Cardiac fibroblast (primary cell): ENCODE data around the gene TYW1.
"Not testable (repeated sequence)": the region's sequence is repeated elsewhere in the genome, so short reads cannot be mapped to it uniquely, and the experiment has no call there.

ENCODE experiments used
- DNase-seq, 2 donors: peaks; one replicate each; pipeline versions ENCODE4 v3.0.0 to v3.0.0-alpha.2; 2010; ENCODE audit warnings: low read depth in 2 of 2
- H3K4me3 ChIP-seq, 2 donors: replicated peaks in 1 of 2; 1 replicate in 1 of 2; 2 replicates in 1 of 2; pipeline ENCODE4 v1.5.1; 2011; ENCODE audit warnings: low read depth in 2 of 2, low read length in 2 of 2, mild to moderate bottlenecking in 2 of 2, moderate library complexity in 1 of 2
- TF ChIP-seq, protein P1 (sequence below): IDR thresholded peaks from one replicate; pipeline ENCODE4 v1.5.1; 2011; ENCODE audit warnings: low read depth, mild to moderate bottlenecking, low read length, inconsistent platforms

TYW1 gene

DNA sequence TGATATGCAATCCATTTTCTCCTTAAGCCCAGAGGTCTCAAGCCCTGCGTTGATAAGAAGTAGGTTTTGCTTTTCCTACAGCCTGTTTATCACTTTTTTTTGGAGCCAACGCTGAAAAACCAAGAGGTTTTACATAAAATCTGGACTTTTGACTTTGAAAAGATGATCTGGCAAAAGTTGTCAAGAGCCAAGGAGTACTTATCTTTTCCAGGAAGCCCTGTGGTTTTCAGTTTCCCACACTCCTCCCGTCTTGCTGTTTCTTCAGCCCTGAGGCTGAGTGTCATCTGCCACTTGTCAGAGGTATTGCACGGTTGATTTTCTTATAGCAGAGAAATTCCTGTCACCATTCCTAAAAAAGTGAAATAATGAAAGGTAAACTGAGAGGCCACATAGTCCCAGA is 108.7 kb downstream of the TYW1 start:
- H3K4me3 ChIP-seq: no peak overlapping the region
- peak; percentile 36 to 58 for DNase-seq
- TF ChIP-seq, protein P1, sequence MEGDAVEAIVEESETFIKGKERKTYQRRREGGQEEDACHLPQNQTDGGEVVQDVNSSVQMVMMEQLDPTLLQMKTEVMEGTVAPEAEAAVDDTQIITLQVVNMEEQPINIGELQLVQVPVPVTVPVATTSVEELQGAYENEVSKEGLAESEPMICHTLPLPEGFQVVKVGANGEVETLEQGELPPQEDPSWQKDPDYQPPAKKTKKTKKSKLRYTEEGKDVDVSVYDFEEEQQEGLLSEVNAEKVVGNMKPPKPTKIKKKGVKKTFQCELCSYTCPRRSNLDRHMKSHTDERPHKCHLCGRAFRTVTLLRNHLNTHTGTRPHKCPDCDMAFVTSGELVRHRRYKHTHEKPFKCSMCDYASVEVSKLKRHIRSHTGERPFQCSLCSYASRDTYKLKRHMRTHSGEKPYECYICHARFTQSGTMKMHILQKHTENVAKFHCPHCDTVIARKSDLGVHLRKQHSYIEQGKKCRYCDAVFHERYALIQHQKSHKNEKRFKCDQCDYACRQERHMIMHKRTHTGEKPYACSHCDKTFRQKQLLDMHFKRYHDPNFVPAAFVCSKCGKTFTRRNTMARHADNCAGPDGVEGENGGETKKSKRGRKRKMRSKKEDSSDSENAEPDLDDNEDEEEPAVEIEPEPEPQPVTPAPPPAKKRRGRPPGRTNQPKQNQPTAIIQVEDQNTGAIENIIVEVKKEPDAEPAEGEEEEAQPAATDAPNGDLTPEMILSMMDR: no peak

DNA sequence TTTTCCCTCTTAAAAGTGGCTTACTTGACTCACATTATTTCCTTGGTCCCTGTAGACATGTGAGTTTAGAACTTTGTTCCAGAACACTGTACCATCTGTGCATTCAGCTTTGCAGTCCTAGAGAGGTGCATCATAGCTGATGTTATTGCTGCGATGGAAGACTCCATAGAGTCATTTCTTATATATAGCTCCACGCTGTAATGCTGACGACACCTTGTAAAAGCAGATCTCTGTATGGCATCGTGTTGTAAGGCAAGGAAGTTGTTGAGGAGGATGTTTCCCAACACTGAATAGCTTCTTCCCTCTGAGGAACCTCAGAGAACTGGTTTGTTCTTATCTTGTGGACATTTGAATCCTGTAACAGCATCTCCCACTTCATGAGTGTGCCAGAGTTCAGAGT is 109.6 kb downstream of the TYW1 start:
- not testable (repeated sequence) for H3K4me3 ChIP-seq
- peak in 1 of 2 donors; percentile 33 for DNase-seq

DNA sequence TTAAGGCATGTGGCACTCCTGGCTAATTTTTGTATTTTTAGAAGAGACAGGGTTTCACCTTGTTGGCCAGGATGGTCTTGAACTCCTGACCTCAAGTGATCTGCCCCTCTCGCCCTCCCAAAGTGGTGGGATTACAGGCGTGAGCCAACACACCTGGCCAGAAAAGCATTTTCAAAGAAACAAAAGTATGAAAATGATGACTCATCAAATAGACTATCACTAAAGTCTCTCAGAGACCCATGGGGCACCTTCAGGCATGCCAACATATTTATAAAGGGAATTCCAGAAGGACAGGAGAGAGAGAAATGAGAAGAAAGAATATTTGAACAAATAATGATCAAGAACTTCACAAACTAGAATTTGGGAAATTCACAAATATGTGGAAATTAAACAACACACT is 114.7 kb downstream of the TYW1 start:
- not testable (repeated sequence) for H3K4me3 ChIP-seq, DNase-seq

DNA sequence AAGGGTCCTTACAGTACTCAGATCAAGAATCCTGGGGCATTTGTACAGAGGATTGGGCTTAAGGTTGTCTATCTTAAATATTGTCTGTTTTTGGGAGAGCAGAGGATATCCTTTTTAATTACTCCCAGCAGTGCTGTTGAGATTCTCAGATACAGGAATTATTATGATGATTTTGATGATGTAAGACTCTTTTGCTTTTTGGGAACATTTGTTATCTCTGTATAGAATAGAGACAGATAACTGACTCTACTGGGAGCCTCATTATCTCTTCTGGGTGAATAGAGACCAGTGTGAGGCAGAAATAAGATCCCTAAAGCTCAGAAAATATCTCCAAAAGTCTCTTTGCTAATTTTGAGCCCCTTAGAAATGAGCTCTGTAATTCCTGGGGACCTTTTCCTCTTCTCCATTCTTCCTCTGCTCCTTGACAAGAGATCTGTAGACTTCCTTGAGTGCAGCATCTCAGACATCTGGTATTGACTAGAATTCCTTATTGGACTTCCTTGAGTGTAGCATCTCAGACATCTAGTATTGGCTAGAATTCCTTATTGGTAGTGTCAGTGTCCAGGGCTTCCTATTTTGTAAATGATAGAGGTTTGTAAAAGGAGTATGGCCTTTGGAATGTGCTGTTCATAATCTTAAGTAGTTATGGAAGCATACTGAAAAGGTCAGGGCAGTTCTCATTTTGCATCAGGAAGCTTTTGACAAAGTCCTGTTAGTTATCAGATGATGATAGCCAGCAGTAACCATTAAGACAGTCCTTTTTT is 118.0 kb downstream of the TYW1 start:
- not testable (repeated sequence) for H3K4me3 ChIP-seq
- peak in 1 of 2 donors; percentile 43 for DNase-seq

DNA sequence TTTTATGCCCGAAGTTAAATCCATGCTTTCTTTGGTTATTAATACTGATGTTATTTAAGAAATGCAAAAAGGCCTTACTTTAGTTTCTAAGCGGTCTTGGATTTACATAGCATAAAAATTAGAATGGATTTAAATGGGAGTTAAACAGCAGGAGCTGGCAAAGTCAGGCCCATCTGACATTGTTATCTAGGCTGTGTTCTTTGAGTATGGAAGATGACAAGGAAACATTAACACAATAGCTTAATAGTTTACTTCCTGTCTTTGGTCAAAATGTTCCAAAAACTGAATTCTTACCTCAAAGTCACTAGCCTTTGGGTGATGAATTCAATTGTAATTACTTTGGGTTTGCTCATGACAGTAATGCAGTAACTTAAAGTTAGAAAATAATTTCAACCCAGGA is 123.9 kb downstream of the TYW1 start:
- not testable (repeated sequence) for DNase-seq, H3K4me3 ChIP-seq

DNA sequence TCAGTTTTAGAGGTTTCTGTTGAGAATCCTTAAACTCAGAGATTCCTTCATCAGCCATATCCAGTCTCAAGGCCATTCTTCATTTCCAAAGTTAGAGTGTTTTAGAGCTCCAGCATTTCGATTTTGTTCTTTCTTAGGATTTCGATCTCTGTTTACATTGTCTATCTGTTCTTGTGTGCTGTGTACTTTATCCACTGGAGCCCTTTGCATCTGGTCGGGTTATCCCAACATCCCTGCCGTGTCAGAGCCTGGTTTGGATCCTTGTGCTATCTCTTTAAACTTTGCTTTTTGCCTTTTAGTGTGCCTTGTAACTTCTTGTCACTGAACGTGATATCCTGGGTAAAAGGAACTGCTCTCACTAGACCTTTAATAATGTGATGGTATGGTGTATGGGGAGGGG is 131.6 kb downstream of the TYW1 start:
- H3K4me3 ChIP-seq, DNase-seq: not testable (repeated sequence)

DNA sequence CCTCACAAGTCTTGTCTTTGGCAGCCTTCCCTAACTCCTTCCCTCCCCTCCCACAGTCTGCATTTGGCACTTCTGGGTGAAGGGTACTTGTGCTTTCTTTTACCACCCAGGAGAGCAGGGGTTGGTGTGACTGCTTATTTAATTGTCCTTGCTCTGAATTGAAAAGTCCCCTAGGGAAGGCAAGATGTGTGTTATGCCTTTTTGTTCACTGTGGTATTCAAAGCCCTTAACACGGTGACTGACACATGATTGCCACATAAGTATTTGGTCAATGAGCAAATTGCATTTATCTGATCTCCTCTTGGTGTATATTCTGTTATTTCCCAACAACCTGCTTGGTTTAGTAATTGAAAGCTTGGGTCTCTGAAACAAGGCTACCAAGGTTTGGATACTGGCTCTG is 134.1 kb downstream of the TYW1 start:
- peak; percentile 9 to 10 for DNase-seq

DNA sequence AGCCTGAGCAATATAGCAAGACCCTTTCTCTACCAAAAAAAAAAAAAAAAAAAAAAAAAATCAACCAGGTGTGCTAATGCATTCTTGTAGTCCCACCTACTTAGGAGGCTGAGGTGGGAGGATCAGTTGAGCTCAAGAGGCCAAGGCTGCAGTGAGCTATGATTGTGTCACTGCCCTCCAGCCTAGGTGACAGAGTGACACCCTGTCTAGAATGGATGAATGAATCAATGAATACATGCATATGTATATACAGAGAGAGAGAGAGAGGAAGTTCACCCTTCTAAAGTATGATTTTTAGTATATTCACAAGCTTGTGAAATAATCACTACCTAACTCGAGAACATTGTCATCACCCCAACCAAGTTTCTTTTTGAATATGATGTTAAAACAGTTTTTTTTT is 138.3 kb downstream of the TYW1 start:
- not testable (repeated sequence) for DNase-seq, H3K4me3 ChIP-seq

More for the DNA sequence above, 134.1 kb downstream of the TYW1 start:
- H3K4me3 ChIP-seq: not testable (repeated sequence)

DNA sequence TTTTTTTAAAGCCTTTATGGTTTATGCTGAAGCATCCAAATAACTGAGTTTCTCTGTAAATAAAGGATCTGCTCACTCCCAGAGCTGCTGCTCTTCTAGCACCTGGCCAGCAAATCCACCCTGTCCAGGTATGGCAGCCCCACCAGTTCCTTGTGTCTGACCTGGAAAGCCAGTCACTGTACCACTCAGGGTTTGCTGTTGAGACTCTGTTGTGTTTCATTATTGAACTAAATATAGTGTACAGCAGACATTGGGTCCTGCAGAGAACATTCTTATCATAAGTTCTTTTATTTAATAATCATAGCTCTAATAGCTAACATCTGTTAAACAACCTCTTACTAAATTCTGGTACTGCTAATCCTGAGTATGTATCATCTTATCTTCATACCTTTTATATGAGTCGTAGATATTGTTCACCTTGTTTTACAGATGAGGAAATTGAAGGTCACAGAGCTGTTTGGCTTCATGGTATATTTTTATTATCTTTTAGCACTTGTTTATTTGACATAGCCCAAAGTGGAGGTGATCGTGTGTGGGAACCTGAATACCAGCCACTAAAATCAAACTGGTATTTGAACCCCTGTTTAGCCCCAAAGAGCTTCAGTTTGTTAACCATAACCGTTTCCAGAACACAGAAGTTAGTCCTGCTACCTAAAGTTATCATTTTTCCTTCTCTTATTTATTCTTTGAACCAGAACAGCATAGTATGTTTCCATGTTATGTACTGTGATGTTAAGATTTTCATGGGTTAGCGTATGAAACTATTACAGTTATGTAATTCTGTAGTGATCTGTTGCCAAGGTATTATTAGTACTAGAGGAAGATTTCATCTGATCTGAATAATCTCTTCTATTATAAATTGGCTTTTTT is 139.2 kb downstream of the TYW1 start:
- not testable (repeated sequence) for DNase-seq, H3K4me3 ChIP-seq

DNA sequence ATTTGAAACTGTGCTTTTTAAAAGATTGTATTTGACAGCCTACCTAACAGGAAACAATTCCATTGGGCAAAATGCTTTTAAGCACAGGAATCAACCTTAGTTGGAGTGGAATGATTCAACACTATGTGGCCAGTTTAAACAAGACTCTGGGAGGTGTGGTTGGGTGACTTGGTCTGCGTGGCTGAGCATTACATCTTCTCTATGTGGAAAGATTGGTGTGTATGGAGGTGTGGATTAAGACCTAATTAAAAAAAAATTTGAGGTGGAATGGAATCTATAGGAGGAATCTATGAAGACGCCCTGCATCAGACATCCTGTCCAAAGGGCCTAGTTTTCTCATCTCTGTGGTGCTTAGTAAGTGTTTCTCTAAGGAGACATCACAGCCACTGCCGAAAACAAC is 140.9 kb downstream of the TYW1 start:
- peak in 1 of 2 donors; percentile 10 for DNase-seq
- H3K4me3 ChIP-seq: not testable (repeated sequence)

DNA sequence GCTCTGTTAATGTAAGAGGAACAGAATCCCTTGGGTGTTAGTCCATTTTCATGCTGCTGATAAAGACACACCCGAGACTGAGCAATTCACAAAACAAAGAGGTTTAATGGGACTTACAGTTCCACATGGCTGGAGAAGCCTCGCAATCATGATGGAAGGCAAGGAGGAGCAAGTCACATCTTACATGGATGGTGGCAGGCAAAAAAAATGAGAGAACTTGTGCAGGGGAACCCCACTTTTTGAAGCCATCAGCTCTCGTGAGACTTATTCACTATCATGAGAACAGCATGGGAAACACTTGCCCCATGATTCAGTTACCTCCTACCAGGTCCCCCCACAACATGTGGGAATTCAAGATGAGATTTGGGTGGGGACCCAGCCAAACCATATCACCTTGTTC is 143.2 kb downstream of the TYW1 start:
- DNase-seq: peak in 1 of 2 donors; percentile 15
- H3K4me3 ChIP-seq: not testable (repeated sequence)

DNA sequence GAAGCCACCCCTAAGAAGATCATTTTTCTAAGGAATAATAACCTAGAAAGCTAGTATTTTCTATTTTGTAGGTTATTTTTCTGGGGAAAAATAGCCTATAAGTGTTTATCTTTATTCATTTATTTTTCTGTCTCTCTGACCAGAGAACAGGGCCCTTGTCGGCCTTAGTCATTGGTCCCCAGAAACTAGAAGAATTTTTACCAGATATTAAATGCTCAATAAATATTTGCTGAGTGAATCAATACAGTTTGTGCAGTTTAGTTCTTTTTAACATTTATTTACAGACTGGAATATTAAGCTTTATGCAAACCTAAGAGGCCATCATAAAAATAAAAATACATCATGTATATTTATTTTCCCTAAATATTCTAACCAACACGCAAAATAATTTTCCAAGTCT is 144.4 kb downstream of the TYW1 start:
- H3K4me3 ChIP-seq, DNase-seq: not testable (repeated sequence)

DNA sequence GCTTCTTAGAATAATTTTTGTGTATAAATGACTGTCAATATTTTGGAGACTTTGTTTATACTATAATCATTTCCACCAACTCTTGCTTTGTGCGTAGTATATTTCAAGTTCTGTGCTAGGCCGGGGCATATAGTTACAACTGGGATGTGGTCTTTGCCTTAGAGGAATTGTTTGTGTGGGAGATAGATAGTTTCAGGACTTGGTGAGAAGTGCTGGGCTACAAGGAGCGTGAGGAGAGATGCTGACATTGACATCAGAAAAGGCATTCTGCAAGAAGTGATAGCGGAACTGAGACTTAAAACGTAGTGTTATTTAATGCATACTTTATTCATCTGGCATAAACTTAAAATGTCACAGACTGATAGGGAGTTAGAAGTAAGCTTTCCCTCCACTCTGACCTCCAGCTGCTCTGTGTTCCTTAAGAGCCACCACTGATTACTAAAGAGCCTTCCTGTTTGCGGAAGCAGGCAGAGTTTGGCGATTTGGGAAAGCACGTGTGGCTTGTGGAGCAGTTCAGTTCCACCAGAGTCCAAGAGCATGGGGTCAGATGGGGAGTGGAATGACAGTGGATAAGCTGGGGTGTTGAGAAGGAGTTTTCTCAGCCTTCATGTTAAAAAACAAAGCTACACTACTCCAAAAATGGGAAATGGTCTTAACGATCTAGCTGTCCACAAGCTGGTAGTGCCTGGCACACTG is 146.6 kb downstream of the TYW1 start:
- DNase-seq: peak in 1 of 2 donors; percentile 44
- H3K4me3 ChIP-seq: not testable (repeated sequence)

DNA sequence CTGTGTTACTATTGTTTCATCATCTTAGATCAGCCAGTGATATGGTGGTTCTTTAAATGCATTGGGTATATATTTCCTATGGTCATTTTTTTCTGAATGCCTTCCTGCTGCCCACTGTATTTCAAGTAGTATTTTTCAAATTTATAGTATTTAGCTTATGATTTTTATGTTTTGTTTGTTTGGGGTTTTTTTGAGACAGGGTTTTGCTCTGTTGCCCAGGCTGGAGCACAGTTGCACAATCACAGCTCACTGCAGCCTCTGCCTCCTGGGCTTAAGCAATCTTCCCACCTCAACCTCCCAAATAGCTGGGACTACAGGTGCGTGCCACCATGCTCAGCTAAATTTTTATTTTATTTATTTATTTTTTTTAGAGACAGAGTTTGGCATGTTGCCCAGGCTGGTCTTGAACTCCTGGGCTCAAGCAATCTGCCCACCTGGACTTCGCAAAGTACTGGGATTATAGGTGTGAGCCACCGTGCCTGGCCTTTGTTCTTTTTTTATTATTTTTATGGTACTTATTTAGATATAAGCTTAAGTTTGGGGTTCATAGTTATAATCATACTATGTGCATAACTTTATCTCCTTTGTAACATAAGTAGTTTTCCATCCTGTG is 149.1 kb downstream of the TYW1 start:
- H3K4me3 ChIP-seq: not testable (repeated sequence)

DNA sequence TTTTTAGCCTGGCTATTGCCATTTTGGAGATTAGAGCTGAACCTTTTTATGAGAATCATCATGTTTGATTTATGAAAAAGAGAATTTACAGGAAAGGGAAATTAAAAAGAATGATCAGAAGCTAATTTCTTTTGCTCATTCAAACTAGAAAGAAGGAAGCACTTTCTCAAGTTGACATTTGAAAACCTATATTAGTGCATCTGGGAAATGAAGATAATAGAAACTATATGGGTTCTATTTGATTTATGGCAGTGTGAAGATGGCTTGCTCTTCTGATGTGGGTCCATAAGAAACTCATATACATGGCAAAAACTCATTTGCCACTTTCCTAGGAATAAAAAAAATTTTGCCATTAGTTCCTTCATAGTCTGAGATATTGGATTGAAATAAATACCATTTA is 152.5 kb downstream of the TYW1 start:
- H3K4me3 ChIP-seq, DNase-seq: not testable (repeated sequence)

More for the DNA sequence above, 149.1 kb downstream of the TYW1 start:
- DNase-seq: not testable (repeated sequence)

DNA sequence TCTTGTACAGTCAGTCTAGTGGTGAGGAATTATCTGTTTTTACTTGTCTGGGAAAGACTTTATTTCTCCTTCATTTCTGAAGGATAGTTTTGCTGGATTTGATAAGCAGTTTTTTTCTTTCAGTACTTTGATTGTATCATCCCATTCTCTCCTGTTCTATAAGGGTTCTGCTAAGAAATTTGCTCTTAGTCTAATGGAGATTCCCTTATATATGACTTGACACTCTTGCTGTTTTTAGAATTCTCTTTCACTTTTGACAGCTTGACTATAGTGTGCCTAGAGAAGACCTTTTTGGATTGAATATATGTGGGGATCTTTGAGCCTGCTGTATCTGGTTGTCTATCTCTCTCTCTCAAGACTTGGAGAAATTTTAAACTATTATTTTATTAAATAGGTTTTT is 157.7 kb downstream of the TYW1 start:
- not testable (repeated sequence) for H3K4me3 ChIP-seq, DNase-seq

DNA sequence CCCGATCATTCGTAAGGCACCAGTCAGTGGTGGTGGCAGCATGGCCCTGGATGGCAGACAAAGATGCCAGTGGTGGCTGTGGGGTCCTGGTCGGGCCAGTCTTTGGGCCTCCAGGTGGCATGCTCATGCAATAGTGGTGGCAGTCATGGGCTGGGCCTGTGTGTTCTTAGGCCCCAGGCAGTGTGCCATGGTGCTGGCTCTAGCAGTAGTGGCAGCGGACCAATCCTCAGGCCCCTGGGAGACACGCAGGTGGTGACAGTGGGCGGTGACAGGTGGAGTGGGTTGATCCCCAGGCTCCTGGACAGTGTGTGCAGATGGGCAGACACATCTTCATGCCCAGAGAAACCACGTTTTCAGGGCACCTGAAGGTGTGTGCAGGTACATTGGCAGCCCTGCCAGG is 159.4 kb downstream of the TYW1 start:
- not testable (repeated sequence) for DNase-seq, H3K4me3 ChIP-seq
